ENCODE measurements around the gene CDH15.
A peak's percentile ranks its signal among the peaks of the same experiment; 100 is the strongest.

The CDH15 gene

DNA sequence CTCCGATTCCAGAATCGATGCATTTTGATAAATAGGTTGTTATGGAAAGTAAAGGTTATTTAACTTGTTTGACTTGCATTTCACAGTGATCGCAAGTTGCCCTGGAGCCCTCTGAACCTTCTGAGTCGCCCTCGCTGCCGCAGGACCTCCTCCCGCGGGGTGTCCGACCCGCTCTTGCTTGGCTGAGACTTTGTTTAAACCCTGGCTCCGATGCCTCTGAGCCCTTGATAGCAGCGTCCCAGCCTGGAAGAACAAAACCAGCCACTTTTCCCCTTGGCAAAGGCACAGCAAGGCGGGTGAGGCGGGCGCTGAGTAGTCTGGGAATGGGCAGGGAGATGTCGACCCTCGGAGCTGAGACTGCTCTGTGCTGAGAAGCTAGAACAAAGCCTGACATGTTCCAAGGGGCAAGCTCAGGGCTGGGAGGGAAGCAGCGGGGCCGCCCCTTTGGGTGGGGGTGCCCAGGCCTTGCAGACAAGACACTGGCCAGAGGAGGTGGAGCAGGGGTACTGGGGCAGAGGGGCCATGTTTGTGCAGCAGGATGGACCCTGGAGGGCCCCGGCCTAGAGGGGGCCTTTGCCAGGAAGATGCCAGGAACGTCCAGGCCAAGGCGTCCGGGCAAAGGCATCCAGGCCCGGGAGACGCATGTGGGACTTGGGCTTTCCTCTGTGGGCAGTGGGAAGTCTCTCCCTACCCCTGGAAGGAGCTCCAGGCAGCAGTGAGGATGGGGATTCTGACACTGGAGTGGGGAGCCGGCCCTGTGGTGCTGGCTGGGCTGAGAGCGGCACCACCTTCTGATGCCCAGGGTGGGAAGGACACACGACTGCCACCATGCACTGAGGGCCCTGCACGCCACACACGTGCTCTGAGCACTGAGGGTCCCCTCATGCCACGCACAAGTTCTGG, 30.3 kb upstream of the CDH15 start:
- DNase-seq (ENCODE audit: low read depth): no peak

DNA sequence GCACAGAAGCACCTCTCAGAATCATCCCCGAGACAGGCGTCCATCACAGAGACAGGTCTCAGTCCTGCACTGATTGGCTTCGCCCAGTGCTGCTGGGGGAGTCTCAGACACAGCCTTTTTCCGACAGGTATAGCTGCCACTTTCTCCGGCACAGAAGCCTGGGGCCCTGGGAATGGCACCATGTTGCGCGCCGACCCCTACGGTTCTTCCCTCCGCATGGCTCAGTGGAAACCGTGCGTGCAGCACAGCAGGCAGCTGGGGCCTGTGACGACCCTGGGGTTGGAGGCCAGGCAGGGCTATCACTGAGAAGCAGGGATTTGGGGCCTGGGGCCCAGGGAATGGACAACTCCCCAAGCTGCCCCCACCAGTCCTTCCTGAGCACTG, 29.7 kb upstream of the CDH15 start:
- no peak for DNase-seq (ENCODE audit: low read depth)

DNA sequence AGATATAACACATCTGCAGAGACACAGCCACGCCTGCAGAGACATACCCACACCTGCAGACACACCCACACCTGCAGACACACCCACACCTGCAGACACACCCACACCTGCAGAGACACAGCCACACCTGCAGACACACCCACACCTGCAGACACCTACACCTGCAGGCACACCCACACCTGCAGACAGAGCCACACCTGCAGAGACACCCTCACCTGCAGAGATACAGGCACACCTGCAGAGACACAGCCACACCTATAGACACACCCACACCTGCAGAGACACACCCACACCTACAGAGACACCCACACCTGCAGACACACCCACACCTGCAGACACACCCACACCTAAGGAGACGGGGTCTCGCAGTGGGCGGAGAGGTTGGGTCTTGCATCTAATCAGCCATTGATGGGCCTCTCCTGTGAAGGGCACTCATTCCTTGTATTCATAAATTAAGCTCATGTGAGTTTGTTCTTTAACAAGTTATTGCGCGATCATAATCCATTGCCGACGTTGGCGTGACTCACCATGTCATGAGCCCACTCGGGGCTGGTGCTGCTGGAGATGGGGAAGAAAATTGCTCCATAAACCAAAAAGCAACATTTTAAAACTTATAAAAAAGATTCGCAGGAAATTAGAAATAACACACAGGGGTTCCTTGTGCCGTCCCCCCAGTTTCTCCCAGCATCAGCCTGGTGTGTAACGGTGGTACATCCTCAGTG, 28.9 kb upstream of the CDH15 start:
- DNase-seq (ENCODE audit: low read depth): no peak

- DNase-seq (ENCODE audit: low read depth): no peak
Observed at GRCh38 chr16:89143201-89143741, 28.3 kb upstream of the CDH15 start.

DNA sequence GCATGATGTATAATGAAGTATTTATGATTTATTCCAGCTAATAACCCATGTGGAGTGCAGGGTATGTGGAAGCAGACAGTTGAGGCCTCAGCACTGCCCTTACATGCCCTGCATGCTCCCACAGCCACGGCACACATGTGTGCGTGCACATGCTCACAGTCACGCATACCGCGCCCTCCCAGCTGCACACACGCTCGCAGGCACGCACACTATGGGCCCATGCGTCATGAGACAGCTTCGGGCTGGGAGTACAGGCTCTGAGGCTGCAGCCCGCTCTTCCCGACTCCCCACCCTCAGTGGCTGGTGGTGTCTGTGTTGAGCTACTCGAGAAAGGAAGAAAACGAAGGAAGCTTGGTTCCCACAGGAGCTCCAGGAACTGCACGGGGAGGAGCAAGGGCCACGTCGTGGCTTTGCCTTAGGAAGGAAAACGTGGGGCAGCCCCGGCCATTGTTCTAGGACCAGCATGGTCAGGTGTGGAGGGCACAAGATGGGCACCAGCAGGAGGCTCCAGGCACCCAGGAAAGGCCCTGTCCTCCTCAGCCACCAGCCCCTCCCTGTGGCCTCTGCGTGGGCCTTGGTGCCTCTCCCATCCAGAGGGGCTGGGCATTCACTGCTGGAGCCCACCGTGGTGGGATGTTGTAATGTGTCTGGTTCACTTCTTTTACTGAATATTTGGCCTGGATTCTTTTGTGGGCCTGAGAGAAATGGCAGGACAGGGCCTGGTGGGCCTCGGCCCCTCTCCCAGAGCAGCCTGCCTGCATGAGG, 27.5 kb upstream of the CDH15 start:
- DNase-seq (ENCODE audit: low read depth): no peak

- no peak for DNase-seq (ENCODE audit: low read depth)
Observed at GRCh38 chr16:89144681-89145080, 26.9 kb upstream of the CDH15 start.

GRCh38 chr16:89145406-89146161, 26.0 kb upstream of the CDH15 start:
- DNase-seq (ENCODE audit: low read depth): no peak

DNA sequence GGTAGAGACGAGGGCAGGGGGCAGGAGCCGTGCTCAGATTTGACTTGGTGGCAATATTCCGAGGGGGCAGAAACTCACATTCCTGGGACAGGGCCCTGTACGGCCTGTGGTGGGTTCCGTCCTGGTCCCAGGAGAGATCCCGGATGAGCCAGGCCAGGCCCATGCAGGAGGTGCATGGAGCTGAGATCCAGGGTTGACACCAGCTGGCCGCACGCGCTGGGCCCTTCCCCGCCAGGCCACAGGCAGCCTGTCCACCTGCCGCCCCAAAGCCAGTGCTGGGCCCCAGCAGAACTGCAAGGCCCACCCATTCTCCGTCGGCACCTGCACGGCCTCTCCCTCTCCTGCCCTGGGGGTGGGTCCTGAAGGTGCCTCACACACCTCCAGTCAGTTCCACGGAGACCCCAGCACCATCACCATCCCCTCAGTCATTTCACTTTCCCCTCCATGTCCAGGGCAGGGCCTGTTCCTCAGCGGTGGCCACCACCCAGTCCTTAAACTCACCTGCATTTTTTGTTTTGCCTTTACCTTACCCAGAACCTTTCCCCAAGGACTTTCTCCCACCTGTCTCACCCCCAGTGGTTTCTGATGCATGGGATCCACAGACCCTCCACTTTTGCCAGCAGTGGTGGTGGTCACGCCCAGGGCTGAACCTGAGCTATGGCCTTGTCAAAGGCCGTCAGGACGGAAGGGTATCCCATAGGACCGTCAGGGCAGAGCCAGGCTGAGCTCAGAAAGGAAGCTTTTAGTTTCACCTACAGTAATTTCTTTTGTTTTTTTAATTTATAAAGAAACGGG, 25.1 kb upstream of the CDH15 start:
- no peak for DNase-seq (ENCODE audit: low read depth)

GRCh38 chr16:89147085-89147817, 24.3 kb upstream of the CDH15 start:
- no peak for DNase-seq (ENCODE audit: low read depth)

- no peak for DNase-seq (ENCODE audit: low read depth)
Observed at GRCh38 chr16:89149386-89149785, 22.2 kb upstream of the CDH15 start.

DNA sequence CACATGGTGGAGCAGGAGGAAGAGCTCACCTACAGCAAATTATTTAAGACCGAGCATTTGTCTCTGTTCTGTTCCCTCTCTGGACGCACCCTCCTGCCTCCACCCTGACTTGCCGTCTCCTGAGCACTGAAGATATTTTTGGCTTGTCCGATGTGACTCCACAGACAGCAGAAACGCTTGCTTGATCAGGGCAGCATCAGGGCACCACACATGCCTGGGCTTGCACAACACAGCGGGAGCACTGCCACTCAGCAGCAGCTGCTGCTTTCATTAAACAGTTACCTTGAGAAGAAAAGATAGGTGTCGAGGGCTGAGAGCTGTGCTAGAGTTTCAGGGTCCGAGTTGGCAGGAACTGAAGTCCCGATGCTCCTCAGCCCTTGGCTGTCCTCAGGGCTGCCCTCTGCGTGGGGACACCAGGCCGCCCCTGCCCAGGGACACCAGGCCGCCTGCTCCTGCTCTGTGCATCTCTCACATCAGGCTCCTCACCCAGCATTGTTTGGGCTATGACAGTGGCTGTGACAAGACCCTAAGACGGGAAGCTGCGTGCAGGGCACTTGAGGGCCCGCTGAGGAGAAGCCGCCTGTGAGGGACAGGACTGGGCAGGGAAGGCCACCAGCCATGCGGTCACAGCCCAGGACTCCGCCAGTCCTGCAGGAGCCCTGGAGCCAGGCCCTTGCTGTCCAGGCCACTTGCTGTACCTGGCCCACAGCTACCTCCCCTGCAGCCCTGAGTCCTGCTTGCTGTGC, 21.3 kb upstream of the CDH15 start:
- DNase-seq (ENCODE audit: low read depth): no peak

DNA sequence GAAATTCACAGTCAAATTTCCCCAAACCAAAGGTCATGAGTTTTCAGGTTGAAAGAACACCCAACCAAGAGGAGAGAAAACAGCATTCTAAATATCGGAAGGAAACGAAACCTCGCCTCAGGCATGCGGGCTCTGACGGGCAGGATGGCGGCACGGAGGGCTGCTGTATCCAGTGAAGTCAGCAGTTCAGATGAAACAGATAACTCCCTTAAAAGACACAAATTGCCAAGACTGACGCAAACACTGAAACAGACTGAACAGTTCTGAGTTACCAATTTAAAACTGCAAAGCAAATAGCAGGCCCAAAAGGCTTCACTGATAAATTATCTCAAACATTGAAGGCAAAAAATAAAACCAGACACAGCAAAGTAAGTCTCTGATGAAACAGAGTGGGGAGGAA, 20.6 kb upstream of the CDH15 start:
- no peak for DNase-seq (ENCODE audit: low read depth)

GRCh38 chr16:89152831-89153700, 18.5 kb upstream of the CDH15 start:
- no peak for DNase-seq (ENCODE audit: low read depth)

- DNase-seq (ENCODE audit: low read depth): no peak
Observed at GRCh38 chr16:89153848-89154271, 17.7 kb upstream of the CDH15 start.

GRCh38 chr16:89154390-89155183, 17.0 kb upstream of the CDH15 start:
- no peak for DNase-seq (ENCODE audit: low read depth)

- DNase-seq (ENCODE audit: low read depth): peak; percentile 79
Observed at GRCh38 chr16:89155184-89155679, 16.3 kb upstream of the CDH15 start.

All from fibroblast of the conjunctiva (primary cell).